ENCODE data around the gene UBE2S.

UBE2S gene

GRCh38 chr19:55358943-55359908 is 48.4 kb downstream of the UBE2S start:
- no peak for DNase-seq

- no peak for DNase-seq
These were observed 49.1 kb downstream of the UBE2S start for GRCh38 chr19:55358493-55358892.

GRCh38 chr19:55355213-55355821 is 52.3 kb downstream of the UBE2S start:
- DNase-seq = no peak

- DNase-seq = no peak
These were observed 52.8 kb downstream of the UBE2S start, which contains the start of gene COX6B2 for GRCh38 chr19:55354698-55355212. Gene COX6B2, minus strand, starts transcription at chr19:55354719. Its CDS starts 198 bp downstream, at chr19:55354521.

GRCh38 chr19:55353803-55354697 is 53.5 kb downstream of the UBE2S start:
- peak; percentile 82 for DNase-seq

- DNase-seq = no peak
These were observed 54.2 kb downstream of the UBE2S start for GRCh38 chr19:55353356-55353802.

GRCh38 chr19:55352549-55353145 is 54.9 kb downstream of the UBE2S start:
- no peak for DNase-seq

- no peak for DNase-seq
These were observed 55.5 kb downstream of the UBE2S start for GRCh38 chr19:55352040-55352439.

- no peak for DNase-seq
These were observed 56.8 kb downstream of the UBE2S start for GRCh38 chr19:55350620-55351315.
